Activated T-cell treated with anti-CD3 and anti-CD28 coated beads, Interleukin-2, amount 50 U/mL, for 24 hours (primary cell): ENCODE data around the gene NELL2.

Experiments used
- DNase-seq: peaks from one replicate; pipeline ENCODE4 v3.0.0-alpha.2; 2020
- H3K27ac Mint-ChIP-seq: 2 replicates; pipeline ENCODE4 v1.8.0; 2020; ENCODE audit warnings: mild to moderate bottlenecking, mixed read lengths
- H3K27me3 Mint-ChIP-seq: 2 replicates; pipeline ENCODE4 v1.8.0; 2020; ENCODE audit warnings: mixed read lengths
- H3K36me3 Mint-ChIP-seq: 2 replicates; pipeline ENCODE4 v1.8.0; 2020; ENCODE audit warnings: low read depth, mixed read lengths
- H3K4me1 Mint-ChIP-seq: 2 replicates; pipeline ENCODE4 v1.8.0; 2020; ENCODE audit warnings: low read depth, mixed read lengths
- H3K4me3 Mint-ChIP-seq: 2 replicates; pipeline ENCODE4 v1.8.0; 2020; ENCODE audit warnings: mild to moderate bottlenecking, moderate library complexity, mixed read lengths
- H3K9me3 Mint-ChIP-seq: 2 replicates; pipeline ENCODE4 v1.8.0; 2020; ENCODE audit warnings: mixed read lengths

The NELL2 gene

DNA sequence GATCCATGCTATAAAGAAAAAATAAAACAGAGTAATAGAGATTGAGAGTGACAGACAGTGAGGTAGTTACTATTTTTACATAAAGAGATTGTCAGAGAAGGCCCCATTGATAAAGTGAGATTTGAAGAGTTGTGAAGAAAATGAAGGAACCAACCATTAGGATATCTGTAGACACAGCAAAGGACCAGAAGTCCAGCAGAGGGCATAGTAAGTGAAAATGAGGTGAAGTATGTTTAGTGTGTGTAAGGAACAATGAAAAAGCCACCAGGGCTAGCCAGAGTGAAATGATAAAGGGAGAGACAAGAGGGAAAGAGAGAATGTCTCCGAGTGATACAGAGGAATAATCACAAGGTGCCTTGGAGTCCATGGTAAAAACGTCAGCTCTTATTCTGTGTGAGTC is 411.0 kb downstream of the NELL2 start:
- H3K27ac Mint-ChIP-seq, result no peak overlapping the region
- no peak for DNase-seq
- no peaks in the 10 kb centered on the region for H3K27me3 Mint-ChIP-seq
- H3K4me3 Mint-ChIP-seq, result no peak overlapping the region
- peaks cover 7% of the 10 kb centered on the region for H3K9me3 Mint-ChIP-seq
- H3K36me3 Mint-ChIP-seq, result no peaks in the 10 kb centered on the region
- H3K4me1 Mint-ChIP-seq, result no peaks in the 10 kb centered on the region

DNA sequence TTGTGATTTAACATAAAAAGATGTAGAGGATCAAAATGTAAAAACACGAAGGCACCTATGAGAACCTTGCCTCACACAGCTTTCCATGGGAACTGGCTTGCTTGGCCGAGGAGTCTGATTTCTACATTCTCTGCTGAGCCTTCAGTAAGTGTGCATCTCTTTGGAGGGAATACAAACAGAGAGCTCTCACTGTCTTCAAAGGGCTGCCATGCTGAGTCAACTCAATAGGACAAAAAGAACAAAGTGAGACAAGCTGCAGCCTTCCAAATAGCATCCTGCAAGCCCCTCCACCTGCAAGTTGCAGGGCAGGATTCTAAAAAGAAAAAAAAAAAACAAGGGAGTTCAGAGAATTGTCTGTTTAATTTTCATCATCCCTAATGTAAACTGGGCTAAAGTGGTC is 411.9 kb downstream of the NELL2 start:
- Mint-ChIP-seq H3K4me3 (no peak overlapping the region), H3K27ac (no peak overlapping the region), H3K27me3 (no peaks in the 10 kb centered on the region), H3K9me3 (peaks cover 7% of the 10 kb centered on the region), H3K4me1 (no peaks in the 10 kb centered on the region), H3K36me3 (no peaks in the 10 kb centered on the region)
- DNase-seq, result no peak

DNA sequence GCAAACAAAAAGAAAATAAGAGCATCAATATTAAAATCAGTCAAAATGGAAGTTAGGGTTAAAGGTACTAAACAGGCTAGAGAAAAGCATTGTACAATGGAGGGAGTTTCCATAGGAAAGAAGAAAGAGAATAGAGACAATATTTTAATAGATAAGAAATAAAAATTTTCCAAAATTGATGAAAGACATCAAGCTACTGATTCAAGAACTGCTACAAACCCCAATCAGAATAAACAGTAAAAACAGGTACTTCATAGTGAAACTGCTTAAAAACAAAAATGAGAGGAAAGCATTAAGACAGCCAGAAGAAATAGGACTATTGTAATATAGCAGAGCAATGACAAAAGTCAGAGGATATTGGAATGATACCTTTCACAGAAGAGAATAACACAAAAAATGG is 413.4 kb downstream of the NELL2 start:
- DNase-seq, result no peak
- Mint-ChIP-seq H3K9me3 (peaks cover 7% of the 10 kb centered on the region), H3K27me3 (no peaks in the 10 kb centered on the region), H3K4me1 (no peaks in the 10 kb centered on the region), H3K27ac (no peak overlapping the region), H3K4me3 (no peak overlapping the region), H3K36me3 (no peaks in the 10 kb centered on the region)

DNA sequence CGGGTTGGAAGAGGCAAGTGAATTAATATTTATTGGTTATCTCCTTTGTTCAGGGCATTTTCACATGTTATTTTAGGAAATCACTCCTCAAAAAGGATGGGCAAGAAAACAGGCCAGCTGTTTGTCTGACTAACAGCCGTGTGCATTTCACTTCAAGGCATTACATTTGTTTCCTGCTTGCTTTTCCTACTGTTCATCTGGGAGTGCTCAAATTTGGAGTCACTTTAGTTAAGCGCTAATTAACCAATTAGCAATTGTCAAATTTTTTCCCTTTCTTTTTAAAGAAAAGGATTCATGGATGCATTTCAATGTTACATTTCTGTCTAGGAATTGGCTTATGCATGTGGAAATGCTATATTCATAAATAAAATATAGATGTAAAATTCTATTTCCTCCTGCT is 415.9 kb downstream of the NELL2 start:
- no peaks in the 10 kb centered on the region for H3K4me1 Mint-ChIP-seq

DNA sequence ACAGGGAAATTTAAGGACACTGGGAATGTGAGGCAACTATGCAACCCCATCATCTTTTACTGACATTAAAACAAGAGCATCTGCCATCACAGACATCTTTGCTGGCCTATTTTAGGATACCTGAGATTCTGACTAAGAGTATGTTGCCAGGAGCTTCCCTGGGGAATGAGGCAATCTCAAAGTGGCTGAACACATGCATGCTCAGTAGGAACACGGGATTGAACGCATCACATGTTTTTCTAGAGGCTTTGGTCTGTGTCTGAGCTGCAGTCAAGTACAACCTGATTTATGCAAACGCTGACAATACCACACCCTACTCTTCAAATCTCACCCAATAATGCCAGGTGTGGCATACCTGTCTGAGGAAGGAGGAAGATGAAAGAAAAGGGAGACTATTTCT is 416.5 kb downstream of the NELL2 start:
- H3K36me3 Mint-ChIP-seq, result no peaks in the 10 kb centered on the region
- no peak overlapping the region for H3K4me3 Mint-ChIP-seq
- no peak for DNase-seq
- H3K9me3 Mint-ChIP-seq, result no peaks in the 10 kb centered on the region
- no peaks in the 10 kb centered on the region for H3K4me1 Mint-ChIP-seq
- no peaks in the 10 kb centered on the region for H3K27me3 Mint-ChIP-seq
- no peak overlapping the region for H3K27ac Mint-ChIP-seq

More for the DNA sequence above, 415.9 kb downstream of the NELL2 start:
- H3K36me3 Mint-ChIP-seq, result no peaks in the 10 kb centered on the region
- no peak for DNase-seq
- no peak overlapping the region for H3K4me3 Mint-ChIP-seq
- no peak overlapping the region for H3K27ac Mint-ChIP-seq
- H3K9me3 Mint-ChIP-seq, result no peaks in the 10 kb centered on the region
- no peaks in the 10 kb centered on the region for H3K27me3 Mint-ChIP-seq
